Smooth muscle cell (in vitro differentiated cells): ENCODE data around the gene RYK. TPM values are rescaled to one million over a fixed set of nuclear protein-coding genes. Genes with fewer than 3 reads are reported as not detected.

ENCODE experiments used
- DNase-seq: peaks from one replicate; lab custom pipeline; 2025; ENCODE audit not compliant: unreplicated experiment; lab: John Stamatoyannopoulos, UW
- H2AFZ ChIP-seq: fragments of 200-600 bp; sonication (generic); 2 replicates; pipeline ENCODE4 v1.6.0; 2016; ENCODE audit warnings: antibody characterized with exemption, low read depth, mild to moderate bottlenecking
- H3F3A ChIP-seq: fragments of 200-600 bp; sonication (generic); 2 replicates; pipeline ENCODE4 v1.6.0; 2017; ENCODE audit warnings: antibody characterized with exemption, low read depth
- H3K27ac ChIP-seq: fragments of 200-600 bp; sonication (generic); 2 replicates; pipeline ENCODE4 v1.5.1; 2016; ENCODE audit warnings: low read depth, mild to moderate bottlenecking
- H3K27me3 ChIP-seq: fragments of 200-600 bp; sonication (generic); 2 replicates; pipeline ENCODE4 v1.6.1; 2016; ENCODE audit warnings: low read depth, mild to moderate bottlenecking
- H3K36me3 ChIP-seq: fragments of 200-600 bp; sonication (generic); 2 replicates; pipeline ENCODE4 v1.5.1; 2016; ENCODE audit warnings: low read depth
- H3K4me1 ChIP-seq: fragments of 200-600 bp; sonication (generic); 2 replicates; pipeline ENCODE4 v1.5.1; 2016; ENCODE audit warnings: low read depth
- H3K4me2 ChIP-seq: fragments of 200-600 bp; sonication (generic); 2 replicates; pipeline ENCODE4 v1.6.0; 2016; ENCODE audit warnings: mild to moderate bottlenecking
- H3K4me3 ChIP-seq: fragments of 200-600 bp; sonication (generic); 2 replicates; pipeline ENCODE4 v1.5.1; 2016; ENCODE audit warnings: mild to moderate bottlenecking
- H3K79me2 ChIP-seq: fragments of 200-600 bp; sonication (generic); 2 replicates; pipeline ENCODE4 v1.6.0; 2016; ENCODE audit warnings: low read depth, mild to moderate bottlenecking
- H3K9ac ChIP-seq: fragments of 200-600 bp; sonication (generic); 2 replicates; pipeline ENCODE4 v1.6.0; 2016; ENCODE audit warnings: low read depth
- H3K9me3 ChIP-seq: fragments of 200-600 bp; sonication (generic); replicated peaks from 2 replicates; pipeline ENCODE4 v1.5.1; 2016; ENCODE audit warnings: low read depth
- H4K20me1 ChIP-seq: fragments of 200-600 bp; sonication (generic); 2 replicates; pipeline ENCODE4 v1.6.0; 2016; ENCODE audit warnings: low read depth
- CTCF ChIP-seq: fragments of 200-600 bp; sonication (generic); IDR thresholded peaks from 2 replicates; pipeline ENCODE4 v1.5.1; 2017; ENCODE audit warnings: borderline replicate concordance, mild to moderate bottlenecking, antibody characterized with exemption; ENCODE audit not compliant: insufficient read depth, poor library complexity, severe bottlenecking
- WGBS: methylation state at CpG from one replicate; pipeline ENCODE4 v1.1.7; 2016; ENCODE audit warnings: low lambda C conversion rate; 5-methylcytosine and 5-hydroxymethylcytosine counted together
- polyA plus RNA-seq: library from polyadenylated mRNA; unstranded; fragments of >200 nt; fragmentation: Nextera tagmentation; extraction: Ambion mirVana; gene quantifications from 2 replicates; pipeline ENCODE4 v1.2.1, GENCODE V29; 2016
- total RNA-seq: library from RNA; depleted of rRNA; stranded (reverse); fragments of >200 nt; gene quantifications from 2 replicates; pipeline ENCODE4 v1.2.3, GENCODE V29; 2014

The RYK gene
- total and polyA plus RNA-seq, 2 experiments from 2014 or later, result 35.8 to 65.0 TPM

GRCh38 chr3:134146666-134147065 lies 104.0 kb downstream of the RYK start:
- H3K9me3 ChIP-seq, result no peaks in the 10 kb centered on the region
- no peak overlapping the region for H3K4me3 ChIP-seq
- no peak overlapping the region for H2AFZ ChIP-seq
- H3K4me1 ChIP-seq, result no peaks in the 10 kb centered on the region
- no peaks in the 10 kb centered on the region for H3K27me3 ChIP-seq
- H3K36me3 ChIP-seq, result no peaks in the 10 kb centered on the region
- TF ChIP-seq CTCF, result no peak
- H3K9ac ChIP-seq, result no peak overlapping the region
- H3K79me2 ChIP-seq, result no peaks in the 10 kb centered on the region
- DNase-seq, result no peak
- no peak overlapping the region for H3K27ac ChIP-seq
- H4K20me1 ChIP-seq, result no peaks in the 10 kb centered on the region
- H3K4me2 ChIP-seq, result no peak overlapping the region
- no peaks in the 10 kb centered on the region for H3F3A ChIP-seq

GRCh38 chr3:134145183-134145582 lies 105.5 kb downstream of the RYK start:
- no peaks in the 10 kb centered on the region for H3K27me3 ChIP-seq
- no peaks in the 10 kb centered on the region for H3K9me3 ChIP-seq
- TF ChIP-seq CTCF, result no peak
- DNase-seq, result no peak
- no peak overlapping the region for H3K9ac ChIP-seq
- no peaks in the 10 kb centered on the region for H3K36me3 ChIP-seq
- no peak overlapping the region for H3K27ac ChIP-seq
- no peaks in the 10 kb centered on the region for H3K79me2 ChIP-seq
- H2AFZ ChIP-seq, result no peak overlapping the region
- WGBS, result 75% methylated on average over 3 of the region's 3 CpGs
- H3K4me3 ChIP-seq, result no peak overlapping the region
- H3K4me1 ChIP-seq, result no peaks in the 10 kb centered on the region
- no peak overlapping the region for H3K4me2 ChIP-seq
- H3F3A ChIP-seq, result no peaks in the 10 kb centered on the region
- no peaks in the 10 kb centered on the region for H4K20me1 ChIP-seq

- Histone ChIP-seq H3F3A (no peaks in the 10 kb centered on the region), H3K27me3 (no peaks in the 10 kb centered on the region), H4K20me1 (no peaks in the 10 kb centered on the region), H3K36me3 (no peaks in the 10 kb centered on the region), H3K79me2 (no peaks in the 10 kb centered on the region), H3K27ac (no peak overlapping the region), H3K9me3 (no peaks in the 10 kb centered on the region), H3K4me1 (no peaks in the 10 kb centered on the region), H3K4me3 (no peak overlapping the region), H3K9ac (no peak overlapping the region), H2AFZ (no peak overlapping the region), H3K4me2 (no peak overlapping the region)
- TF ChIP-seq CTCF, result no peak
- no peak for DNase-seq
- WGBS, result 68% methylated on average over 3 of the region's 3 CpGs
Measured at GRCh38 chr3:134144694-134145093, 106.0 kb downstream of the RYK start.

DNA sequence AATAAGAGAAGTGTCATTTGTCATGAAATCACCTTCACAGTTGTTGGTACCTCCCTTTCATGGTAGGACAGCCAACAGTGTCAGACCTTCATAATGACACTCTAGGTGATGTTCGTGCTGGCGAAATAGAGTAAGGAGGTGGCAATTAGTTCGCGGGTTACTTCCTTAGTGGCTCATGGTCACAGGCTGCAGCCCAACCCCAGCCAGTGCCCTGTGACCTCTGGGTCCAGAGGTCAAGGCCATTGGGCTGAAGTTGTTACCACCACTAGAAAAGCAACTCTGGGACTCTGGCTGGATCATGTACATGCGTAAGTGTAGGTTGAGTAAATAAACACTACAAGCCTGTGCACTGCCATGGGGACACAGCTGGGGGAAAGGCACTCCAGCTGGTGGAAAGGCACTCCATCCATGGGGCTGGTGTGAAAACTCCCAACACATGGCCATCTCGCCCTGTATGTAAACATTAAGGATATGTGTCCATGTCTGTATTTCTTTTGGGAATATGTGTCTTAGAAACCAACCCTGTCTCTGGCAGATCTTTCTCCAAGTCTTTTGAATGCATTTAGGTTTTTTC lies 106.7 kb downstream of the RYK start:
- no peaks in the 10 kb centered on the region for H3K79me2 ChIP-seq
- no peak for TF ChIP-seq CTCF
- no peak overlapping the region for H3K4me2 ChIP-seq
- H3K4me1 ChIP-seq, result no peaks in the 10 kb centered on the region
- H4K20me1 ChIP-seq, result no peaks in the 10 kb centered on the region
- no peak overlapping the region for H2AFZ ChIP-seq
- no peak overlapping the region for H3K9ac ChIP-seq
- 91% methylated on average over 6 of the region's 6 CpGs for WGBS
- no peak overlapping the region for H3K27ac ChIP-seq
- no peaks in the 10 kb centered on the region for H3K9me3 ChIP-seq
- no peaks in the 10 kb centered on the region for H3F3A ChIP-seq
- H3K36me3 ChIP-seq, result no peaks in the 10 kb centered on the region
- H3K4me3 ChIP-seq, result no peak overlapping the region
- H3K27me3 ChIP-seq, result no peaks in the 10 kb centered on the region
- no peak for DNase-seq
